ENCODE results near the gene NRXN3. TPM values are rescaled to one million over a fixed set of nuclear protein-coding genes. Genes with fewer than 3 reads are reported as not detected.

The NRXN3 gene
- total and polyA plus RNA-seq, 5 donors from 2014 or later: not detected

GRCh38 chr14:79500489-79500888 lies 1330.3 kb downstream of the NRXN3 start:
- H3K27me3 ChIP-seq (ENCODE audit: control insufficient read depth, insufficient read depth, low read length): no peaks in the 10 kb centered on the region
- no peak overlapping the region for H3K4me3 Mint-ChIP-seq
- no peak overlapping the region for H3K27ac Mint-ChIP-seq
- no peaks in the 10 kb centered on the region for H3K36me3 ChIP-seq (ENCODE audit: control insufficient read depth, insufficient read depth, low read length)
- peaks cover 0 to 2% of the 10 kb centered on the region in 2 experiments for H3K9me3 ChIP-seq (ENCODE audit: control insufficient read depth in 2 of 2, low read length in 2 of 2)
- H3K4me1 Mint-ChIP-seq: no peaks in the 10 kb centered on the region
- H3K9me3 Mint-ChIP-seq: peaks cover 0 to 8% (median 2%) of the 10 kb centered on the region in 7 donors
- DNase-seq (no peak), ATAC-seq (ENCODE audit: low read depth in 2 of 2) (no peak)
- no peak overlapping the region for H3K4me3 ChIP-seq (ENCODE audit: low read depth, low read length)
- H3K36me3 Mint-ChIP-seq: no peaks in the 10 kb centered on the region
- H3K4me1 ChIP-seq (ENCODE audit: control insufficient read depth, insufficient read depth, low read length, poor library complexity, severe bottlenecking): no peaks in the 10 kb centered on the region
- no peaks in the 10 kb centered on the region for H3K27me3 Mint-ChIP-seq
- H3K27ac ChIP-seq (ENCODE audit: insufficient read depth, low read length, poor library complexity, severe bottlenecking): no peak overlapping the region

- Mint-ChIP-seq H3K27me3 (no peaks in the 10 kb centered on the region), H3K36me3 (no peaks in the 10 kb centered on the region), H3K27ac (no peak overlapping the region), H3K4me1 (no peaks in the 10 kb centered on the region), H3K9me3 (peaks cover 0 to 6% (median 3%) of the 10 kb centered on the region in 7 donors), H3K4me3 (no peak overlapping the region)
- DNase-seq: no peak
- no peaks in the 10 kb centered on the region for H3K27me3 ChIP-seq (ENCODE audit: control insufficient read depth, insufficient read depth, low read length)
- H3K4me3 ChIP-seq (ENCODE audit: low read depth, low read length): no peak overlapping the region
- H3K36me3 ChIP-seq (ENCODE audit: control insufficient read depth, insufficient read depth, low read length): no peaks in the 10 kb centered on the region
- H3K27ac ChIP-seq (ENCODE audit: insufficient read depth, low read length, poor library complexity, severe bottlenecking): no peak overlapping the region
- H3K9me3 ChIP-seq (ENCODE audit: control insufficient read depth in 2 of 2, low read length in 2 of 2): peaks cover 0 to 2% of the 10 kb centered on the region in 2 experiments
- no peak for ATAC-seq (ENCODE audit: low read depth in 2 of 2)
- H3K4me1 ChIP-seq (ENCODE audit: control insufficient read depth, insufficient read depth, low read length, poor library complexity, severe bottlenecking): no peaks in the 10 kb centered on the region
Observed at GRCh38 chr14:79502136-79502750, 1332.1 kb downstream of the NRXN3 start.

- H3K4me1 ChIP-seq (ENCODE audit: control insufficient read depth, insufficient read depth, low read length, poor library complexity, severe bottlenecking): no peaks in the 10 kb centered on the region
- no peaks in the 10 kb centered on the region for H3K27me3 Mint-ChIP-seq
- peaks cover 0 to 5% (median 3%) of the 10 kb centered on the region in 7 donors for H3K9me3 Mint-ChIP-seq
- no peaks in the 10 kb centered on the region for H3K36me3 Mint-ChIP-seq
- ATAC-seq (ENCODE audit: low read depth in 2 of 2) (no peak), DNase-seq (no peak)
- no peak overlapping the region for H3K4me3 Mint-ChIP-seq
- peaks cover 0 to 2% of the 10 kb centered on the region in 2 experiments for H3K9me3 ChIP-seq (ENCODE audit: control insufficient read depth in 2 of 2, low read length in 2 of 2)
- H3K27ac Mint-ChIP-seq: no peak overlapping the region
- no peak overlapping the region for H3K27ac ChIP-seq (ENCODE audit: insufficient read depth, low read length, poor library complexity, severe bottlenecking)
- H3K4me1 Mint-ChIP-seq: no peaks in the 10 kb centered on the region
- H3K36me3 ChIP-seq (ENCODE audit: control insufficient read depth, insufficient read depth, low read length): no peaks in the 10 kb centered on the region
- H3K27me3 ChIP-seq (ENCODE audit: control insufficient read depth, insufficient read depth, low read length): no peaks in the 10 kb centered on the region
- H3K4me3 ChIP-seq (ENCODE audit: low read depth, low read length): no peak overlapping the region
Observed at GRCh38 chr14:79502751-79503148, 1332.6 kb downstream of the NRXN3 start.

- Mint-ChIP-seq H3K4me1 (peaks cover 0 to 4% (median 0%) of the 10 kb centered on the region in 4 donors), H3K27ac (no peak overlapping the region), H3K36me3 (no peaks in the 10 kb centered on the region), H3K4me3 (no peak overlapping the region), H3K27me3 (no peaks in the 10 kb centered on the region), H3K9me3 (peaks cover 0 to 6% (median 0%) of the 10 kb centered on the region in 7 donors)
- H3K4me1 ChIP-seq (ENCODE audit: control insufficient read depth, insufficient read depth, low read length, poor library complexity, severe bottlenecking): no peaks in the 10 kb centered on the region
- H3K27me3 ChIP-seq (ENCODE audit: control insufficient read depth, insufficient read depth, low read length): no peaks in the 10 kb centered on the region
- no peak overlapping the region for H3K27ac ChIP-seq (ENCODE audit: insufficient read depth, low read length, poor library complexity, severe bottlenecking)
- H3K4me3 ChIP-seq (ENCODE audit: low read depth, low read length): no peak overlapping the region
- no peak for DNase-seq
- ATAC-seq (ENCODE audit: low read depth in 2 of 2): no peak
- no peaks in the 10 kb centered on the region for H3K36me3 ChIP-seq (ENCODE audit: control insufficient read depth, insufficient read depth, low read length)
- H3K9me3 ChIP-seq (ENCODE audit: control insufficient read depth in 2 of 2, low read length in 2 of 2): no peaks in the 10 kb centered on the region
Observed at GRCh38 chr14:79510659-79511058, 1340.5 kb downstream of the NRXN3 start.

- Mint-ChIP-seq H3K27ac (no peak overlapping the region), H3K9me3 (peaks cover 0 to 6% (median 0%) of the 10 kb centered on the region in 7 donors), H3K4me3 (no peak overlapping the region), H3K36me3 (no peaks in the 10 kb centered on the region), H3K27me3 (no peaks in the 10 kb centered on the region), H3K4me1 (peaks cover 0 to 4% (median 0%) of the 10 kb centered on the region in 4 donors)
- Histone ChIP-seq H3K27me3 (ENCODE audit: control insufficient read depth, insufficient read depth, low read length) (no peaks in the 10 kb centered on the region), H3K4me1 (ENCODE audit: control insufficient read depth, insufficient read depth, low read length, poor library complexity, severe bottlenecking) (no peaks in the 10 kb centered on the region), H3K4me3 (ENCODE audit: low read depth, low read length) (no peak overlapping the region), H3K27ac (ENCODE audit: insufficient read depth, low read length, poor library complexity, severe bottlenecking) (no peak overlapping the region), H3K36me3 (ENCODE audit: control insufficient read depth, insufficient read depth, low read length) (no peaks in the 10 kb centered on the region), H3K9me3 (ENCODE audit: control insufficient read depth in 2 of 2, low read length in 2 of 2) (no peaks in the 10 kb centered on the region)
- no peak for DNase-seq
- no peak for ATAC-seq (ENCODE audit: low read depth in 2 of 2)
Observed at GRCh38 chr14:79511146-79511545, 1341.0 kb downstream of the NRXN3 start.

GRCh38 chr14:79513446-79513845 lies 1343.3 kb downstream of the NRXN3 start:
- H3K4me3 ChIP-seq (ENCODE audit: low read depth, low read length): no peak overlapping the region
- ATAC-seq (ENCODE audit: low read depth in 2 of 2): no peak
- no peaks in the 10 kb centered on the region for H3K27me3 Mint-ChIP-seq
- no peak for DNase-seq
- H3K9me3 ChIP-seq (ENCODE audit: control insufficient read depth in 2 of 2, low read length in 2 of 2): no peaks in the 10 kb centered on the region
- no peak overlapping the region for H3K27ac ChIP-seq (ENCODE audit: insufficient read depth, low read length, poor library complexity, severe bottlenecking)
- H3K4me1 ChIP-seq (ENCODE audit: control insufficient read depth, insufficient read depth, low read length, poor library complexity, severe bottlenecking): no peaks in the 10 kb centered on the region
- H3K36me3 Mint-ChIP-seq: no peaks in the 10 kb centered on the region
- peaks cover 0 to 4% (median 0%) of the 10 kb centered on the region in 4 donors for H3K4me1 Mint-ChIP-seq
- no peak overlapping the region for H3K4me3 Mint-ChIP-seq
- no peaks in the 10 kb centered on the region for H3K36me3 ChIP-seq (ENCODE audit: control insufficient read depth, insufficient read depth, low read length)
- H3K27me3 ChIP-seq (ENCODE audit: control insufficient read depth, insufficient read depth, low read length): no peaks in the 10 kb centered on the region
- H3K9me3 Mint-ChIP-seq: peaks cover 0 to 6% (median 1%) of the 10 kb centered on the region in 7 donors
- H3K27ac Mint-ChIP-seq: no peak overlapping the region

GRCh38 chr14:79514700-79515099 lies 1344.5 kb downstream of the NRXN3 start:
- Histone ChIP-seq H3K27me3 (ENCODE audit: control insufficient read depth, insufficient read depth, low read length) (no peaks in the 10 kb centered on the region), H3K36me3 (ENCODE audit: control insufficient read depth, insufficient read depth, low read length) (no peaks in the 10 kb centered on the region), H3K4me3 (ENCODE audit: low read depth, low read length) (no peak overlapping the region), H3K4me1 (ENCODE audit: control insufficient read depth, insufficient read depth, low read length, poor library complexity, severe bottlenecking) (no peaks in the 10 kb centered on the region), H3K27ac (ENCODE audit: insufficient read depth, low read length, poor library complexity, severe bottlenecking) (no peak overlapping the region), H3K9me3 (ENCODE audit: control insufficient read depth in 2 of 2, low read length in 2 of 2) (no peaks in the 10 kb centered on the region)
- no peaks in the 10 kb centered on the region for H3K36me3 Mint-ChIP-seq
- H3K9me3 Mint-ChIP-seq: peaks cover 0 to 6% (median 1%) of the 10 kb centered on the region in 7 donors
- no peak for ATAC-seq (ENCODE audit: low read depth in 2 of 2)
- H3K4me3 Mint-ChIP-seq: no peak overlapping the region
- no peak overlapping the region for H3K27ac Mint-ChIP-seq
- peaks cover 0 to 4% (median 0%) of the 10 kb centered on the region in 4 donors for H3K4me1 Mint-ChIP-seq
- no peaks in the 10 kb centered on the region for H3K27me3 Mint-ChIP-seq
- no peak for DNase-seq

GRCh38 chr14:79515158-79515557 lies 1345.0 kb downstream of the NRXN3 start:
- H3K9me3 ChIP-seq (ENCODE audit: control insufficient read depth in 2 of 2, low read length in 2 of 2): no peaks in the 10 kb centered on the region
- H3K36me3 Mint-ChIP-seq: no peaks in the 10 kb centered on the region

More at GRCh38 chr14:79515158-79515557, 1345.0 kb downstream of the NRXN3 start:
- Histone ChIP-seq H3K27me3 (ENCODE audit: control insufficient read depth, insufficient read depth, low read length) (no peaks in the 10 kb centered on the region), H3K27ac (ENCODE audit: insufficient read depth, low read length, poor library complexity, severe bottlenecking) (no peak overlapping the region), H3K4me3 (ENCODE audit: low read depth, low read length) (no peak overlapping the region), H3K4me1 (ENCODE audit: control insufficient read depth, insufficient read depth, low read length, poor library complexity, severe bottlenecking) (no peaks in the 10 kb centered on the region), H3K36me3 (ENCODE audit: control insufficient read depth, insufficient read depth, low read length) (no peaks in the 10 kb centered on the region)
- Mint-ChIP-seq H3K27me3 (no peaks in the 10 kb centered on the region), H3K4me1 (peaks cover 0 to 4% (median 0%) of the 10 kb centered on the region in 4 donors), H3K27ac (no peak overlapping the region), H3K4me3 (no peak overlapping the region), H3K9me3 (peaks cover 0 to 4% (median 1%) of the 10 kb centered on the region in 7 donors)
- ATAC-seq (ENCODE audit: low read depth in 2 of 2) (no peak), DNase-seq (no peak)

Data from CD4-positive, CD25-positive, alpha-beta regulatory T cell (primary cell).